NCI-H526 (cell line): ENCODE results near the gene MBD4.
A peak's percentile ranks its signal among the peaks of the same experiment; 100 is the strongest.
"Not testable (repeated sequence)": the region's sequence is repeated elsewhere in the genome, so short reads cannot be mapped to it uniquely, and the experiment has no call there.

Experiments
- DNase-seq, 2 experiments: peaks; one replicate each; lab custom pipeline; 2025; lab: John Stamatoyannopoulos, UW

The MBD4 gene

GRCh38 chr3:129439817-129440617, at the start of gene MBD4, which contains the start of gene IFT122:
TSS of gene MBD4 (minus strand) at chr3:129439948. CDS start at chr3:129439833, 115 bp downstream.
TSS of gene IFT122 (plus strand) at chr3:129440224. CDS start at chr3:129440331, 107 bp downstream.
- peak; percentile 100 for DNase-seq

- not testable (repeated sequence) for DNase-seq
These were observed 49.5 kb upstream of the MBD4 start for GRCh38 chr3:129489258-129489657.

- not testable (repeated sequence) for DNase-seq
These were observed 48.2 kb upstream of the MBD4 start for GRCh38 chr3:129487868-129488335.

- no peak for DNase-seq
These were observed 47.6 kb upstream of the MBD4 start for GRCh38 chr3:129487183-129487867.

GRCh38 chr3:129486664-129487035, 46.9 kb upstream of the MBD4 start:
- no peak for DNase-seq

- DNase-seq, result no peak
These were observed 46.2 kb upstream of the MBD4 start for GRCh38 chr3:129485721-129486663.

GRCh38 chr3:129485146-129485545, 45.4 kb upstream of the MBD4 start:
- DNase-seq, result not testable (repeated sequence)

GRCh38 chr3:129483870-129484269, 44.1 kb upstream of the MBD4 start:
- DNase-seq, result no peak

- no peak for DNase-seq
These were observed 43.0 kb upstream of the MBD4 start for GRCh38 chr3:129482721-129483120.

GRCh38 chr3:129481766-129482332, 42.1 kb upstream of the MBD4 start:
- DNase-seq, result no peak

GRCh38 chr3:129481225-129481765, 41.5 kb upstream of the MBD4 start:
- not testable (repeated sequence) for DNase-seq

GRCh38 chr3:129476586-129476985, 36.8 kb upstream of the MBD4 start:
- no peak for DNase-seq

GRCh38 chr3:129475863-129476262, 36.1 kb upstream of the MBD4 start:
- no peak for DNase-seq

- no peak for DNase-seq
These were observed 35.4 kb upstream of the MBD4 start for GRCh38 chr3:129474984-129475804.

- no peak for DNase-seq
These were observed 34.0 kb upstream of the MBD4 start for GRCh38 chr3:129473769-129474152.

GRCh38 chr3:129473067-129473768, 33.5 kb upstream of the MBD4 start:
- no peak for DNase-seq

- DNase-seq, result no peak
These were observed 31.1 kb upstream of the MBD4 start for GRCh38 chr3:129470861-129471260.

GRCh38 chr3:129469026-129469425, 29.3 kb upstream of the MBD4 start:
- DNase-seq, result no peak

- DNase-seq, result no peak
These were observed 28.2 kb upstream of the MBD4 start for GRCh38 chr3:129467932-129468331.

- DNase-seq, result no peak
These were observed 24.0 kb upstream of the MBD4 start for GRCh38 chr3:129463716-129464115.
